ENCODE results near the gene KNDC1. TPM values are rescaled to one million over a fixed set of nuclear protein-coding genes. Genes with fewer than 3 reads are reported as not detected.
A peak's percentile ranks its signal among the peaks of the same experiment; 100 is the strongest.

KNDC1 gene
- total RNA-seq, 2 donors from 2014 or later: 0.59 to 1.8 TPM

DNA sequence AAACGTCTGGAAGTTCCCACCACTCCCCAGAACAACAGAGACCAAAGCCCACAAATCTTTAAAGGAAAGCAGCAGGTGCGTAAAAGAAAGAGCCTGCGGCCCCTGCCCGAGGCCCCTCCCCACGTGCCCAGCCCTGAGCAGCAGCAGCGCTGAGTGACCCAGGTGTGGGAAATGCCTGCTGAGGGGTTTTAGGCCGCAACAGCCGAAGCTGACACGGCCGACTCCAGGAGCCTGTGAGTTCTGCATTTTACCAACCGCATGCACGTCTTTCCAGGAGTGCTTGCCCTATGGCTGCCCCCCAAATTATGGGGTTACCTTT lies 1.6 kb upstream of the KNDC1 start:
- Histone ChIP-seq H3K27ac (no peak overlapping the region), H3K4me1 (peaks cover 0 to 13% of the 10 kb centered on the region in 2 donors), H3K4me3 (no peak overlapping the region), H3K9me3 (no peaks in the 10 kb centered on the region), H3K36me3 (no peaks in the 10 kb centered on the region), H3K27me3 (peaks cover 0 to 5% of the 10 kb centered on the region in 2 donors)
- DNase-seq (ENCODE audit: low spot score): no peak
- TF ChIP-seq, protein P1, sequence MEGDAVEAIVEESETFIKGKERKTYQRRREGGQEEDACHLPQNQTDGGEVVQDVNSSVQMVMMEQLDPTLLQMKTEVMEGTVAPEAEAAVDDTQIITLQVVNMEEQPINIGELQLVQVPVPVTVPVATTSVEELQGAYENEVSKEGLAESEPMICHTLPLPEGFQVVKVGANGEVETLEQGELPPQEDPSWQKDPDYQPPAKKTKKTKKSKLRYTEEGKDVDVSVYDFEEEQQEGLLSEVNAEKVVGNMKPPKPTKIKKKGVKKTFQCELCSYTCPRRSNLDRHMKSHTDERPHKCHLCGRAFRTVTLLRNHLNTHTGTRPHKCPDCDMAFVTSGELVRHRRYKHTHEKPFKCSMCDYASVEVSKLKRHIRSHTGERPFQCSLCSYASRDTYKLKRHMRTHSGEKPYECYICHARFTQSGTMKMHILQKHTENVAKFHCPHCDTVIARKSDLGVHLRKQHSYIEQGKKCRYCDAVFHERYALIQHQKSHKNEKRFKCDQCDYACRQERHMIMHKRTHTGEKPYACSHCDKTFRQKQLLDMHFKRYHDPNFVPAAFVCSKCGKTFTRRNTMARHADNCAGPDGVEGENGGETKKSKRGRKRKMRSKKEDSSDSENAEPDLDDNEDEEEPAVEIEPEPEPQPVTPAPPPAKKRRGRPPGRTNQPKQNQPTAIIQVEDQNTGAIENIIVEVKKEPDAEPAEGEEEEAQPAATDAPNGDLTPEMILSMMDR (IDR thresholded peaks at IDR 0.05): no peak

DNA sequence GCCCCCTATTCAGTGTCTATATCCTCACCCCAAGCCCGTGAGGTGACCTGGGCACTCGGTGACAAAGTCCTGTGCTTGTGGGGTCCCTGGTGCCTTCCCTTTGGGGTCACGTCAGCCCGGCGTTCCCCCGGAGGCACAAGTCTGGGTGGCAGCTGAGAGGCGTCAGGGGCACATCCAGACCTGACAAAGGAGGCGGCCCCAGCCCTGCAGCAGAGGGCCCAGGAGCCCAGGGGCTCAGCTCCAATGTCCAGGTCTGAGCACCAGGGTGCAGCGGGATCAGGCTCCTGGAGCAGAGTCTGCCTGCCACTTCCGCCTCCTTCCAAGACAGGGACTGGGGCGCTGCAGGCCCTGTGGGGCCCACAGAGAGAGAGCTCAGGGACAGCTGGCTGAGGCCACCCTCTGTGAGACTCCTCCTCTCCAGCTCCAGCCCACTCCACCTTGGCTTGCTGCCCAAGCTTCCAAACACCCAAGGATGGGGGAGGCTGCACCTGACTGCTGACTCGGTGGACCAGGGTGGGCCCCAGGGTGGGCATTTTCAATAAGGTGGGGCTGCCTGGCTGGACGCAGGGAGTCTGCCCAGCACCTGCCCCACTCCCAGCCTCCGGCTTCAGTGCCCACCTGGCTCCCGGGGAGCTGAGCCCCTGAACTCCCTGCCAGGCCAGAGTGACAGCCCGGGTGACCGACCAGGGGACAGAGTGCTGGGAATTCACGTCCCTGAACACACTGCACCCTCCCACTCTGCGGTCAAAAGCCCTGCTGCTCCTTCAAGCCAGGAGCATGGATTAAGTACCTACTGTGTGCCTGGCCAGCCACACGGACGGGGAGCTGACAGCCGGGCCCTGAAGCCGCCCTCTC lies 1.0 kb upstream of the KNDC1 start:
- no peaks in the 10 kb centered on the region for H3K9me3 ChIP-seq
- TF ChIP-seq, protein P1 (IDR thresholded peaks at IDR 0.05): no peak
- peaks cover 0 to 13% of the 10 kb centered on the region in 2 donors for H3K4me1 ChIP-seq
- H3K27ac ChIP-seq: no peak overlapping the region
- no peak overlapping the region for H3K4me3 ChIP-seq
- H3K27me3 ChIP-seq: peaks cover 0 to 5% of the 10 kb centered on the region in 2 donors
- no peaks in the 10 kb centered on the region for H3K36me3 ChIP-seq
- DNase-seq (ENCODE audit: low spot score): no peak

DNA sequence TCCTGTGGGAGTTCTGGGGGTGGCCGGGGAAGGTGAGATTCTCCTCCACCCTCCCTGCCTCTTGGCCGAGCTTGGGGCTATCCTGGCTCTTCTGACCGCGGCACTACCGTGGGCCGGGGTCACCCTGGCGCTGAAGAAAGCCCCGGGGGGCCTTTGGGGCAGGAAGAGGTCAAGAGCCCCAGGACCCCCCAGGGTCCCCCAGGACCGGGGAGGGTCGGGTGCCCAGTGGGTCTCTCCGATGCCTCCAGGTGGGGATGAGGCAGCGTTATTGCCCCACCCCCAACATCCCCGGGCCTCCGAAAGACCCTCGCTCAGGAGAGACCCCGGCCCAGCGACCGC lies 439 bp upstream of the KNDC1 start:
- H3K4me3 ChIP-seq: no peak overlapping the region
- H3K27me3 ChIP-seq: peaks cover 0 to 5% of the 10 kb centered on the region in 2 donors

DNA sequence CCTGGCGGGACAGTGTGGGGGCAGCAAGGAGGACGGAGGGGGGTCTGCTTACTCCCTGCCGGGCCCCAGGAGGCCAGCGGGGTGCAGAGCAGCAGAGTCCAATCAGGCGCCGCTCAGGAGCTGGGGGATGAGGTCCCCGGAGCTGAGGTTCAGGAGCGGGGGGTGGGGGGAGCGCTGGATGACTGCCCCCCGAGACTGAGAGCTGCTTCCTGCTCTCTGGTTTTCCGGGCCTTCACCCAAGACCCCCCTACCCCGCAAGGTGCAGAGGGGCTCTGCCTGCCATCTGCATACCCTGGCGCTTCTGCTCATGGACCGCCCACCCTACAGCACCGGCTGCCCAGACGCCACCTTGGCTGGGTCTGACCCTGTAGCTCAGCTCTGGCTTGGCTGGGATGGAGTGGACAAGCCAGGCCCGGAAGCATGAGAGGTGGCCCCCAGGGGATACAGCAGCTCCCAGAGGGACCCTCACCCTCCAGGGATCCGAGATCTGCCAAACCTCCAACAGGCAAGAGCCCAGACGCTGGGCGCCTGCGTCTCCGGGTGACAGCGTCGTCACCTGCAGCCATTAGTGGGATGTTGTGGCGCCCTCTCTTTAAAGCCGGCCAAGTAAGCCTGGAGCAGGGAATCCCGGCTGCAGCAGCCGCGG lies 930 bp downstream of the KNDC1 start:
- Histone ChIP-seq H3K4me3 (peak overlapping the region in 1 of 2 donors; percentile 53), H3K36me3 (no peaks in the 10 kb centered on the region), H3K9me3 (no peaks in the 10 kb centered on the region), H3K4me1 (peaks cover 0 to 13% of the 10 kb centered on the region in 2 donors), H3K27me3 (peaks cover 0 to 5% of the 10 kb centered on the region in 2 donors), H3K27ac (no peak overlapping the region)
- no peak for DNase-seq (ENCODE audit: low spot score)
- TF ChIP-seq, protein P1 (IDR thresholded peaks at IDR 0.05): no peak

More for the DNA sequence above, 439 bp upstream of the KNDC1 start:
- TF ChIP-seq, protein P1 (IDR thresholded peaks at IDR 0.05): no peak
- Histone ChIP-seq H3K4me1 (peaks cover 0 to 13% of the 10 kb centered on the region in 2 donors), H3K36me3 (no peaks in the 10 kb centered on the region), H3K9me3 (no peaks in the 10 kb centered on the region), H3K27ac (no peak overlapping the region)
- no peak for DNase-seq (ENCODE audit: low spot score)

DNA sequence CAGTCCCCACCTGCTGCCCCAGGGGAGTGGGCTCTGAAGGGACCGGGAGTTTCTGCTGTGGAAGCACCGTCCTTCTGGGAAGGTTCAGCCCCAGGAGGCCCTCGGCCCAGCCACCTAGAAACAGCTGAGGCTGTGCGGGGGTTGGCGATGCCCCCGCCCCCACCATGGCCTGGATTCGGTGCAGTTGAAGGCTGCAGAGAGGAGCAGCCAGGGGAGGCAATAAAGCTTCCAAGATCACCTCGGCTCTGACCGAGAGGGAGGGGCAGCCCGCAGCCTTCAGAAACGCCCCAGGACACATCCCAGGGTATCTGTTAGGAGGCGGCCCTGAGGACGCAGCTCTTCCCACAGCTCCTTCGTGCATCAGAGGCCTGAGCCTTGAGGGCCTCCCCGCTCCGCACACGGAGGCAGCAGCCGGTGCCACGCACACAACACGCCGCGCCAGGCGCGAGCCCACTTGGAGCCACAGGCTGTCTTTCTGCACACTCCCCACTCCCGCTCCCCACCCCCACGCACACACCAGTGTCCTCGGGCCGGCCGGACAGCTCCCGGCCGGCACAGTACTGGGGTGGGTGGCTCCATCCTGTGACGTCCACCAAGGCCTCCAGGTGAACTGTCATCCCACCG lies 1.6 kb downstream of the KNDC1 start:
- peak overlapping the region in 1 of 2 donors; percentile 53 for H3K4me3 ChIP-seq
- TF ChIP-seq, protein P1 (IDR thresholded peaks at IDR 0.05): no peak
- DNase-seq (ENCODE audit: low spot score): no peak
- no peaks in the 10 kb centered on the region for H3K36me3 ChIP-seq
- H3K27ac ChIP-seq: no peak overlapping the region
- H3K4me1 ChIP-seq: peaks cover 0 to 13% of the 10 kb centered on the region in 2 donors
- peaks cover 0 to 5% of the 10 kb centered on the region in 2 donors for H3K27me3 ChIP-seq
- H3K9me3 ChIP-seq: no peaks in the 10 kb centered on the region
